ENCODE measurements around the gene FAM3C. TPM values are rescaled to one million over a fixed set of nuclear protein-coding genes. Genes with fewer than 3 reads are reported as not detected.
A peak's percentile ranks its signal among the peaks of the same experiment; 100 is the strongest.
"Not testable (repeated sequence)": the region's sequence is repeated elsewhere in the genome, so short reads cannot be mapped to it uniquely, and the experiment has no call there.

Gene FAM3C, protein sequence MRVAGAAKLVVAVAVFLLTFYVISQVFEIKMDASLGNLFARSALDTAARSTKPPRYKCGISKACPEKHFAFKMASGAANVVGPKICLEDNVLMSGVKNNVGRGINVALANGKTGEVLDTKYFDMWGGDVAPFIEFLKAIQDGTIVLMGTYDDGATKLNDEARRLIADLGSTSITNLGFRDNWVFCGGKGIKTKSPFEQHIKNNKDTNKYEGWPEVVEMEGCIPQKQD
- 55.7 and 57.7 TPM in 2 replicates for total RNA-seq (2014; rRNA removed; shearing (Covaris generic))

DNA sequence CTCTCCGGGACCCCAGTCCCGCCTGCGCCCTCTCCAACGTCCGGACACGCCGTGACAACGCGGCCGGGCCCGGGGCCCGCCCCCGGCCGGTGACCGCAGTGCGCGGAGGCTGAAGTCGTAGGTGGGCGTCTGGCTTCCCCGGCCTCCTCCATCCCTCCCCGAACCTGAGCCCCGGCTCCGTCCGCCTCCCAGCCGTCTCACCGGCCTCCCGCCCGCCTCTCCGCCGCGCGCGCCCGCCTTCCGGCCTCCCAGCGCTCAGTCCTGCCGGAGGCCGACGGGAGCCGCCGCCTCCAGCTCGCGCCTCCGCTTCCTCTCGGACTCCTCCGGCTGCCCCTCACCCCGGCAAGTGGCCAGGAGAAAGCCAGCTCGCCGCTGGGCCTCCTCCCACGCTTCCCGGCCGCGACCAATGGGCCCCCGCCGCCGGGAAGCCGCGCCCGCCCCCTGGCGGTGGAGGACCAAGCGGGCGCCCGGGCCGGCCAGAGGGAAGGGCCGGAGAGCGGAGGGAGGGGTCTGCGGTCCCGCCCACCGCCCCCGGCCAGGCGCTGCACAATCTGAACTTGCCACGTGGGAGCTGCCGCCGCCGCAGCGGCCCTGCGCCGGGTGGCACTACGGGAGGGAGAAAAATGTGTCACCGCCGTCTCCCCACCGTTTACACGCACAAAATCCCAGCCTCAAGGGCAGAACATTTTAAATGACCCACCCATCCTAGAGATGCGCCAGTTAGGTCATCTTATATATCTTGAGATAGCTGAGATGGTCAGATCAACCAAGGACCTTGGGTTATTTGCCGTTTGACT is at the start of gene FAM3C:
Gene FAM3C (minus strand): TSS at position 348 of the 797 bp plus-strand sequence. CDS start 13,339 bp downstream, outside the sequence.
- DNase-seq (ENCODE audit: low spot score) = peak; percentile 85

DNA sequence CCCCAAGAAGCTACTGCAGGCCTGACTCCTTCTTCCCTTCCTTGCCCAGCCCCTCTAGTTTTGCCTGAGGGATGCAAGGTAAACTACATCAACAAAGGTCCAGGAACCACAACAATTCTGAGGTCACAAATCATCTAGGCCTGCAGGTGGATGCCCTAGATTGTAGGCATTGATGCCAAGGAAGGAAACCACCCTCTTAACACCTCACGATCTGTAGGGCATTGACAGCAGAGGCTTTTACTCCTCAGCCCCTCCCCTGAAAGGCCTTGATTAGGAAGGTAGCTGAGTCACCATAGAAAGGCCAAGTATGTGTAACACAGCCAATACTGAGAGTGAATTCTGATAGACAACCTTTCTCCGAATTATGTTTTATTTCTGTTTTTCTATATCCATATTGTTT is 46.7 kb upstream of the FAM3C start:
- no peak for DNase-seq (ENCODE audit: low spot score)

DNA sequence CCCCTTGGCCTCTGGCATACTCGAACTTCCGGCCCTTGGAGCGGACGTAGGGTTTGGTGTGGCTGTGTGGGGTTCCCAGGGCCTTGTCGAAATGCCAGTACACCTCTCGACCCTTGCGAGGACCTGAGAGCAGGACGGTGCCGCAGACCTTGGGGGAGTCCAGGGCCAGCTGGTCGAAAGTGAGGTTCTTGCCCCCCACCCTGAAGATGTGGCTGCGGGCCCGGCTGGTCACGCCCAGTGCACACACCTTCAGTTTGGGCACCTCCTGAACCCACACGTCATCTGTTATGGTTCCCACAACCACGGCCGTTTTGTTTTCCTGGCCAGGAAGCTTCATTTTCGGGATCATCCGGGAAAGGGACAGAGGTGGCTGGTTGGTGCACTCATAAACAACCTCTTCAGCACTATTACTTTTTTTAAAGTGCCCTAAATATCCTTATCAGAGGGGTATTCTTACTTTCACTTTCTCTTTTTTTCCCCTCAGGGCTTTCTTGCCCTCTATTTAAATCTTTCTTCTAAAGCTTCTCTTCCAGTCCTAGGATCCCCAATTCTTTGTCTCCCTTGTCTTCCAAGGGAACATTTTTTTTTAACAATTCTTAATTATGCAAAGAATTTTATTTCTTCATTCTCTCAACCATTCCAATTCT is 44.9 kb upstream of the FAM3C start:
- no peak for DNase-seq (ENCODE audit: low spot score)

DNA sequence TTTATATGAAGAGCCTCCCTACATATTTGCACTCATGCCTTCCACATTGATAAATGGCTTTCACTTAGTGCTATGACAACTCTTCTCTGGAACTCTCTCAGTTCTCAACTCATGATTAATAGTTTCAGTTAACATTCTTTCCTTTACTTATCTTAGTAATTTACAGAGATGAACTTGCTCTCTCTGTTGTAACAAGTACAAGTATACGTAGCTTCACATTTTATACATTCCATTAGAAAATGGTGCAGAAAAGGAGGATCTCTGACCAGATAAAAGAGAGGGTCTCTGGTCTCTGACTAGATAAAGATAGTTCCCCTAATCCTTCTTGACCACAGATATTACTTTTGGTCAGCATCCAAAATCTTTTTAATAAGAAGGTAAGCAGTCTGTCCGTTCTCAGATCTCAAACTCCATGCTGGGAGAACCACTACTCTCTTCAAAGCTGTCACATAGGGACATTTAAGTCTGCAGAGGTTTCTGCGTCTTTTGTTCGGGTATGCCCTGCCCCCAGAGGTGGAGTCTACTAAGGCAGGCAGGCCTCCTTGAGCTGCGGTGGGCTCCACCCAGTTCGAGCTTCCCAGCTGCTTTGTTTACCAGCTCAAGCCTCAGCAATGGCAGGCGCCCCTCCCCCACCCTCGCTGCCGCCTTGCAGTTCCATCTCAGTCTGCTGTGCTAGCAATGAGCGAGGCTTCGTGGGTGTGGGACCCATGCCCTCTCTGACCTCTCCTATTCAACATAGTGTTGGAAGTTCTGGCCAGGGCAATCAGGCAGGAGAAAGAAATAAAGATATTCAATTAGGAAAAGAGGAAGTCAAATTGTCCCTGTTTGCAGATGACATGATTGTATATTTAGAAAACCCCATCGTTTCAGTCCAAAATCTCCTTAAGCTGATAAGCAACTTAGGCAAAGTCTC is 42.2 kb upstream of the FAM3C start:
- peak; percentile 16 for DNase-seq (ENCODE audit: low spot score)

DNA sequence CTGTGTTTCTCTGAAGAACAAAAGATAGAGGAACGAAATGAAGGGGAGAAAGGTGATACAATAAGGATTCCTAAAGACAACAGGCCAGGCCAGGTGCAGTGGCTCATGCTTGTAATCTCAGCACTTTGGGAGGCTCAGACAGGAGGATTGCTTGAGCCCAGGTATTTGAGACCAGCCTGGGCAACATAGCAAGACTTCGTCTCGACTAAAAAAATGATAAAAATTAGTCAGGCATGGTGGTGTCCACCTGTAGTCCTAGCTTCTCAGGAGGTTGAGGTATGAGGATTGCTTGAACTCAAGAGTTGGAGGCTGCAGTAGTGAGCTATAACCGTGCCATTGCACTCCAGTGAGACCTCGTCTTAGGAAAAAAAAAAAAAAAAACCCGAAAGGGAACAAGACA is 41.4 kb upstream of the FAM3C start:
- no peak for DNase-seq (ENCODE audit: low spot score)

DNA sequence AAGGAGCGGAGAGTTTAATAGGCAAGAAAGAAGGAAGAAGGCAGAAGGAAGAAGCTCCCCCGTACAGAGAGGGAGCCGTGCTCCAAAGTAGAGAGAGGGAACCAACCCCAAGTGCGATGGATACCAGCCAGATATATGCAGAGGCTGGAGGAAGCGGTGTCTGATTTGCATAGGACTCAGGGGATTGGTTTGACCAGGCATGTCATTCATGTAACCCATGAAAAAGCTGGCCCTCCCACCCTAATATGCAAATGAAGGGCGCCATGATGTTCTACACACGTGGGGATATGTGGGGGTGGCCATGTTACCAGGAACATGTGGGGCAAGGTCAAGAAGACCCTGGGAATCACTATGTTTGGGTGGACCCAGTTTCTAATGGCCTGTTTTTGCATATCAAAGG is 40.6 kb upstream of the FAM3C start:
- no peak for DNase-seq (ENCODE audit: low spot score)

DNA sequence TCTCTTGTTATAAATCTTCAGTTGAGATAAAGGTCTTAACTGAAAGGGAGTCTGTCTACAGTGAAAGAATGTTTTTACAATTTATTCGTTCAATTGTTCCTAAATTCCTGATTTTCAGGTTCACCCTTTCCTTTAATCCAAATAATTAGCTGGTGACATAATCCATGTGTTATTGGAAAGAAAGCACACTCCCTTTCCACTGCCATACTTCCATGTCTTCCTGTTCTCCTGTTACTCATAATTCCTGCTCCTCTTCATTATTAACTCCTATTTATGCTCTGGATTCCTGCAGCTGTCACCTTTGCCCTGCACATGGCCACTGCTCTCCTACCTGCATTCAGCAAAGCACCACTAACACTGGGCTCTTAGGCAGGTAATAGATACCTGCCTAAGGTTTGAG is 40.0 kb upstream of the FAM3C start:
- DNase-seq (ENCODE audit: low spot score) = no peak

DNA sequence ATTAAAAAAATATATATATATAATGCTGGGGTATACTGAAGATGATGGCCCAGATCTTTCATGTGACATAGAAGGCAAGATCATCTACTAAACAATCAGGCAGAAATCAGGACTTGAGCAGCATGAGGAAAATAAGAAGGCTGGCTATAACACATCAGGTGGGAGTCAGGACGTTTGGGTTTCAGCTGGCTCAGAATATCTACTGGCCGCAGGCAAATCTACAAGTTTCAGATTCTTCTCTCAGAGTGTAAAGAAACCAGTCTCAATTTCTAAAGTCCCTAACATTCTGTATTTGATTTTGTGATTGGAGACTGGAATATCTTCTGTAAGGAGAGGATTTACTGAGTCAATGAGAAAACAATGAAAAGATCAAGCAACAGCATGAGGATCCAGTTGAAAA is 37.7 kb upstream of the FAM3C start:
- no peak for DNase-seq (ENCODE audit: low spot score)

DNA sequence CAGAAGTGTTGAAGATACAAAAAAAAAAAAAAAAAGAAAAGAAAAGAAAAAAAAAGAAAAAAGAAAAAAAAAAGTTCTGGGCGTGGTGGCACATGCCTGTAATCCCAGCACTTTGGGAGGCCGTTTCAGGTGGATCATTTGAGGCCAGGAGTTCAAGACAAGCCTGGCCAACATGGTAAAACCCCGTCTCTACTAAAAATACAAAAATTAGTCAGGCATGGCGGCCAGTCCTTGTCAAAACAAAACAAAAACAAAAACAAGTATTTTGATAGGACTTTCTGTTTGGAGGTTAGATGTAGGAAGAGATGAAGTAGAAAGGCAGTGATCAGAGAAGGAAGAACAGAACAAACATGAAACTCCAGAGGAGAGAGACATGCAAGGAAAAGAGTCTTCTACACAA is 36.4 kb upstream of the FAM3C start:
- DNase-seq (ENCODE audit: low spot score) = not testable (repeated sequence)

DNA sequence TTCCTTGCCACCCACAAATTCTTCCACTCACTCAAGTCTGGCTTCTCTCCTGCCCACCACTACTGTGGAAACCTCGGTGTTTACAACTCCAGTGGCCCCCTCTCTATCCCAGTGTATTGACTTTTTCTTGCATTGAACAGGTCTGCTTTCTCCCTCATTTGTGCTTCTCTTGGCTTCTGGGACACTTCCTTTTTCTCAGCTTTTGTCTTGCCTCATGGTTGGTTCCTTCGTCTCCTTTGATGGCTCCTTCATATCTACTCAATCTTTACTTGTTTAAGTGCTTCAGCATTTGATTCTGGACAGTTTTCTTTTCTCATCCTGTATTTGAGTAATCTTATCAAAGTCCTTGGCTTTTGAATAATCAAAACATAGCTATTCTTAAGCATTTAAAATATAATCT is 35.9 kb upstream of the FAM3C start:
- DNase-seq (ENCODE audit: low spot score) = no peak

DNA sequence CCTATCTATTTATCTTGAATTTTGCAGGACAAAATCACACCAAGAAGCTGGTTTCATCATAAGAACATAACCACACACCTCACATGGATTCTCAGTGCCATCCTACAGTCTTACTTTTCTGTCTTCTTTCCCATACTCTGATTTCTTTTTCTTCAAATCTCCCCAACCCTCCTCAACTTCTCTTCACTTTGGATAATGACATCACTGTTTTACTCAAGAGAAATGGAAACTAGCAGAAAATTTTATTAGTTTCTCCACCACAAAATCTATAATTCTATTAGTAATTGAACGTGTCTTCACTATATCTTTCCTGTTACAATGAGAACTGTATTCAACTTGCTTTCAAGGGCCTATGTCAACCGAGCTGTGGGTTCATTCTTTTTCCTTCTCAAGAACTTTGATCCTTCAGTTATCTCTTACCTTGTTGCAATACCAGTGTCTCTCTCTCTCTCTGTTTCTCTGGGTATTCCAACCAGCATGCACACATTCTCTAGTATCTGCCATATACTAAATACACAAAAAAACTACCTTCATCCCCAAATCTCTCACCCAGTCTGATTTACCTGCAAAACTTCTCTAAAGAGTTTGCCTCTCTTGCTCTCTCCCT is 35.4 kb upstream of the FAM3C start:
- no peak for DNase-seq (ENCODE audit: low spot score)

DNA sequence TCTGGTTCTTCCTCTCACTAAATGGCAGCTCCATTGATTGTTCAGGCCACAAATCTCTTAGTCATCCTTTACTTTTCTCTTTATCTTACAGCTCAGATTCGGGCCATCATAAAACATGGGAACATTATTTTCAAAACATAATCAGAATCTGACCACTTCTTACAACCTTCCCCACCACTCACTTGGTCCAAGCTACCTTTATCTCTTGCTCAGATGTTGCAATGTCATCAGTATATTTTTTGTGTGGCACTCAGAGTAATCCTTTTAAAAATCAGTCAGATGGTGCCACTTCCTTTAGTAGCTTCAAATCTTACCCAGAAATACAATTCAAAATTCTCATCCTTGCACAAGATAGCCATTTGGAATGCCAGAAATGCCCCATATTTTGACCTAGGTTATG is 34.5 kb upstream of the FAM3C start:
- no peak for DNase-seq (ENCODE audit: low spot score)

DNA sequence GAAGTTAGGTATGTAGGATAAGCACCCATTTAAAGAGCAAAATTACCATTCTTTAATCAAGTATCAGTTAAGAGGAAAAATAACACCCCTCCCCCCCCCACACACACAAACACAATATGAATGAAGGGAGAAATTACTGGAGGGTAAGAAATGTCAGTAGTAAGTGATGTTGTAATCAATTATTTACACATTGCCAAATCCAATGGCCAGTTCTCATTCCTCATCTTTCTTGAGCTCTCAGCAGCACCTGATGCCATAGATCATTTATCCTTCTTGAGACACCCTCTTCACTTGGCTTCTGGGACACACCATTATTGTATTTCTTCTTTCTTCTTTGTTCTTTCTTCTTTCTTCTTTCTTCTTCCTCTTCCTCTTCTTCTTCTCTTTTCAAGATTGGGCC is 33.7 kb upstream of the FAM3C start:
- DNase-seq (ENCODE audit: low spot score) = no peak

DNA sequence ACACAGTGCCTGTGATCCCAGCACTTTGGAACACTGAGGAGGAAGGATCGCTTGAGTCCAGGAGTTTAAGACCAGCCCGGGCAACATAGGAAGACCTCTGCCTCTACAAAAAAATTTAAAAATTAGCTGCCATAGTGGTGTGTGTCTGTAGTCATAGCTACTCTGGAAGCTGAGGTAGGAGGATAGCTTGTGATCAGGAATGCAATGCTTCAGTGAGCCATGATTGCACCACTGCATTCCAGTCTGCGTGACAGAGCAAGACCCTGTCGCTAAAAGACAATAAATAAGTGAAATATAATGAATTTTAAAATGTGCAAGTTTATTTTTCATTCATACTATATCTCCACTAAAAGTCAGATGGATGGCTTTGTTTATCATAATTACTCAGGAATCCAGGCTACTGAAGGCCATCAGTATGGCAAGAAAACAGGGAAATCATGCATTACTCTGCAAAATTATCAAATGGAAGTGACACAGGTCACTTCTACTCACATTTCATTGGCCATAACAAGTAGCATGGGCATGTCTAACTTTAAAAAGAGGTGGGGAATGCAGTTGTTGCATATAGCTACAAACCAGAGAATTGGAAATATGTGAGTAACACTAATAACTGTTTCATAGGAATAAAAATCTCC is 32.9 kb upstream of the FAM3C start:
- DNase-seq (ENCODE audit: low spot score) = no peak

DNA sequence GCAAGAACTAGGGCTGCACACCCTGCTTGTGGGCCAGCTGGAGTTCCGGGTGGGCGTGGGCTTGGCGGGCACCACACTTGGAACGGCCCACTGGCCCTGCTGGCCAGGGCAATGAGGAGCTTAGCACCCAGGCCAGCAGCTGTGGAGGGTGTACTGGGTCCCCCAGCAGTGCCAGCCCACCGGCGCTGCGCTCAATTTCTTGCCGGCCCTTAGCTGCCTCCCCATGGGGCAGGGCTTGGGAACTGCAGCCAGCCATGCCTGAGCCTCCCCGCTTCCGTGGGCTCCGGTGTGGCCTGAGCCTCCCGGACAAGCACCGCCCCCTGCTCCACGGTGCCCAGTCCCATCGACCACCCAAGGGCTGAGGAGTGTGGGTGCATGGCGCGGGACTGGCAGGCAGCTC is 25.6 kb upstream of the FAM3C start:
- not testable (repeated sequence) for DNase-seq (ENCODE audit: low spot score)

DNA sequence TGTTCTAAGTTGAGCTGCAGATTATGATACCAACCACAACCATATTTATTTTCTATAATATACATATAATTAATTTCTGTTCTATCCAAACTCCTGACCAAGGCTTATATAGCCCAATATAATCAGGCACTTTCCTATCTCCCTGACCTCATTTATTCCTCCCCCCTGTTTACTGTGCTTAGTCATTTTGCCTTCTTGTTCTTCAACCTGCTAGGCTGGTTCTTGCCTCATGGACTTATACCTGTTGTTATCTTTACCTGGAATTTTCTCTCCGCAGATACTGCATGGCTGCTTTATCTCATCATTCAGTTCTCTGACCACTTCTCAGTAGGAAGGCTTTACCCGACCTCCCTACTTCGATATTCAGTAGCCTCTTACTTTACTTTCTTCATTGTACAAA is 24.9 kb upstream of the FAM3C start:
- DNase-seq (ENCODE audit: low spot score) = no peak

DNA sequence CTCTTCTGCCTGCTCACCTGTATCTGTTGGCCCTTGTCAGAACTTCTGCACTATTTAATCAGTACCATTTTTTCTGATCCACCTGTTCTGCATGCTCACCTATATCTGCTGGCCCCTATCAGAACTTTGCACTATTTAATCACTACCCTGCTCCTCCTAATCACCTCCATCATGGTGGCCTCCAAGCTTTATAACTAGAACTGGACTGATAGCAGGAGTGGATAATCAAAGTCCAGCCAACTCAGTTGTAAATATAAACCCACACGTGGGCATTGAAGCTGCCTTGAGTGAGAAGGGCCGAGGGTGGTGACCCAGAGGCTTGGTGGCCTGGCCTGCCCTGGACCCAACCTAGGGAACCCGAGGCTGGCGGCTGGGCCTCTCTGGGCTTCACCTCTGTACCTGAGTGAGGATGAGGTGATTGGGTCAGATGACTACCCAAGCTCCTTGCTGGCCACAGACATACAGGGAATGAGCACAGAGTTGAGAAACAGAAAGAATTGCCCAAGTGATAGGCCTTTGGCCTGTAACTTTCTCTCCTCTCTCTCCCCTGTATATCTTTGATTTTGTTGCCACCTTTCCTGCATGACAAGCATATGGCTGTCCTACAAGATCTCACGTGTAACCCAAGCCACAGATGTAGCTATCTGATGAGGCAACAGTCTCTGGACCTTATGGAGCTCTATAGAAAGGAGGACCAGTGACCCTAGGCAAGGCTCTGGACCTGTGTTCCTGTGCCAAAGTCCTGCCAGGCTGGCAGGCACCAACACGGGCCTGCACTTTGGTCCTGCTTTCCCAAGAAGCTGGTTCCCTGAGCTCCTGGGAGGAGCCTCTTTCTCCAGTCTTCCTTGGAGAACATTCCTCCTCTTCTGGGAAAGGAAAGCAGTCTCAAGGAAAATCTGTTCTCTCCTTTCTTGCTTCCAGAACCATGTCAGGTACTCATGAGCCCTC is 23.4 kb upstream of the FAM3C start:
- DNase-seq (ENCODE audit: low spot score) = no peak

DNA sequence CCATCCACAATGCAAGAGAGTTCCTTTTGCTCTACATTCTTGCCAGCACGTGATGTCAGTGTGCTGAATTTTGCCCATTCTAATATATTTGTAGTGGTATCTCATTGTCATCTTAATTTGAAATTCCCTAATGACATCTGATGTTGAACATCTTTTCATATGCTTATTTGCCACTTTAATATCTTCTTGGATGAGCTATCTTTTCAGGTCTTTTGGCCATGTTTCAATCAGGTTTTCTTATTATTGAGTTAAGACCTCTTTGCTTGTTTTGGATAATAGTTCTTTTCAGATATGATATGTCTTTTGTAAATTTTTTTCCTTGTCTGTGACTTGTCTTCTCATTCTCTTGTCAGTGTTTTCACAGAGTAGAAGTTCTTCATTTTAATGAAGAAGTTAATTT is 20.4 kb upstream of the FAM3C start:
- DNase-seq (ENCODE audit: low spot score) = no peak

DNA sequence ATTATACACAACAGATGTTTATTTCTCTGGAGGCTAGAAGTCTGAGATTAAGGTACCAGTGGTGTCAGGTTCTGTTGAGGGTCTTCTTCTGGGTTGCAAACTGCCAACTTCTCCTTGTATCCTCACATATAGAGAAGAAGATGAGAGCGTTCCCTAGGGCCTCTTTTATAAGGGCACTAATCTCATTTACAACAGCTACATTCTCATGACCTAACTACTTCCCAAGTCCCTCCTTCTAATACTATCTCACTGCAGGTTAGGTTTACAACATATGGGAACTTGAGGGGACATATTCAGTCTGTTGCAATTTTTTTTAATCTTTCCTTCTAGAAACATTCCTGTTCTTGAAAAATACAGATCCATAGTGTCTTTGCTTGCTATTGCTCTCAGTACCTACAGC is 18.3 kb upstream of the FAM3C start:
- no peak for DNase-seq (ENCODE audit: low spot score)

DNA sequence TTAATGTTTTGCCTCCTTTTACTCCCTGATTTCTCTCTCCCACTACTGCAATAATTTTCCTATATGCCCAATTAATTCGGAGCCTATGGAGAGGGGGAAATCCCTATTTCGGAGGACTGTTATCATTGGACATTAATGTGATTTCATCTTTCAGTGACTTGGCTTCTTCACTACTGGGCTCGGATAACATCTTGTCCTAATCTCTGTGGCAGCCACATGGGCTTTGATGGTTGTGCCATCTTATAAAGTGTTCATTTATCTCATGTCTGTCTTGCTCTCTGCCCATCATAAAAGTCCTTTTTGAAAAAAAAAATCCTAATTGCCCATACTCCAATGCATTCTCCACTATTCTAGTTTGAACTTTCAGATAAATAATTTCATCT is 15.5 kb upstream of the FAM3C start:
- no peak for DNase-seq (ENCODE audit: low spot score)

Data from H4 (cell line).